Measurements from ENCODE around the gene MOCOS. TPM values are rescaled to one million over a fixed set of nuclear protein-coding genes. Genes with fewer than 3 reads are reported as not detected.
"Not testable (repeated sequence)": the region's sequence is repeated elsewhere in the genome, so short reads cannot be mapped to it uniquely, and the experiment has no call there.

MOCOS gene
- total RNA-seq, 2 experiments from 2014 or later: 0.13 to 0.18 TPM

DNA sequence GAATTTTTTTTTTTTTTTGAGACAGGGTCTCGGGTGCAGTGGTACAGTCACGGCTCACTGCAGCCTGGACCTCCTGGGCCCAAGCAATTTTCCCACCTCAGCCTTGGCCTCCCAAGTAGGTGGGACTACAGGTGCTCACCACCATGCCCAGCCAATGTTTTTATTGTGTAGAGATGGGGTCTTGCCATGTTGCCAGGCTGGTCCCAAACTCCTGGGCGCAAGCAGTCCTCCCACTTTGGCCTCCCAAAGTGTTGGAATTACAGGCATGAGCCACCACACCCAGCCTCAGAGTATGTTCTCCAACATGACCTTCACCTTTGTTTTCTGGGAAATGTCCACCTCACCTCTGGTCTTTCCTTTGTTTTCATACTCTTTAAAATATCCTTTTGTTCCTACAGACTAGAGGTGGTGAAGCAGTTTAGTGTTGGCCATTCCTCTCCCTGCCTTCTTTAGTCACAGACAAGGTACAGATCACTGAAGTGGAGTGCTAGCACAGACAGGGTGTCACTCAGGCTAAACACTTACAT is 19.5 kb upstream of the MOCOS start:
- Mint-ChIP-seq H3K4me3 (no peak overlapping the region), H3K27ac (peak overlapping the region; percentile 67), H3K4me1 (ENCODE audit: low read depth) (peaks cover 3% of the 10 kb centered on the region), H3K9me3 (no peaks in the 10 kb centered on the region), H3K36me3 (ENCODE audit: low read depth) (peaks cover 49% of the 10 kb centered on the region), H3K27me3 (no peaks in the 10 kb centered on the region)
- DNase-seq (no peak), ATAC-seq (no peak)
- intact Hi-C loops (cut with micrococcal nuclease): no loop called here
- CTCF ChIA-PET: no interaction called here
- POLR2A ChIA-PET: no interaction called here
- TF ChIP-seq CTCF (IDR thresholded peaks at IDR 0.05): no peak

GRCh38 chr18:36168296-36168695 is 19.0 kb upstream of the MOCOS start:
- Mint-ChIP-seq H3K36me3 (ENCODE audit: low read depth) (peaks cover 46% of the 10 kb centered on the region), H3K27ac (peak overlapping the region; percentile 67)
- POLR2A ChIA-PET; H3K9me3 Mint-ChIP-seq; ATAC-seq; DNase-seq; H3K4me3 Mint-ChIP-seq; CTCF ChIA-PET; H3K4me1 Mint-ChIP-seq (ENCODE audit: low read depth); H3K27me3 Mint-ChIP-seq; intact Hi-C loops (cut with micrococcal nuclease): not testable (repeated sequence)

- ChIA-PET POLR2A (no interaction called here), CTCF (interaction anchor here (0.5 kb wide), 1 partner anchor 95 kb away, joined by 5 read pairs; no protein-coding TSS in a partner anchor)
- intact Hi-C loops (cut with micrococcal nuclease): no loop called here
- no peak for ATAC-seq
- Mint-ChIP-seq H3K27me3 (no peaks in the 10 kb centered on the region), H3K36me3 (ENCODE audit: low read depth) (peaks cover 43% of the 10 kb centered on the region), H3K4me3 (no peak overlapping the region), H3K9me3 (no peaks in the 10 kb centered on the region), H3K27ac (no peak overlapping the region), H3K4me1 (ENCODE audit: low read depth) (no peaks in the 10 kb centered on the region)
- DNase-seq: no peak
- no peak for TF ChIP-seq CTCF (IDR thresholded peaks at IDR 0.05)
Measured at GRCh38 chr18:36169938-36170337, 17.4 kb upstream of the MOCOS start.

DNA sequence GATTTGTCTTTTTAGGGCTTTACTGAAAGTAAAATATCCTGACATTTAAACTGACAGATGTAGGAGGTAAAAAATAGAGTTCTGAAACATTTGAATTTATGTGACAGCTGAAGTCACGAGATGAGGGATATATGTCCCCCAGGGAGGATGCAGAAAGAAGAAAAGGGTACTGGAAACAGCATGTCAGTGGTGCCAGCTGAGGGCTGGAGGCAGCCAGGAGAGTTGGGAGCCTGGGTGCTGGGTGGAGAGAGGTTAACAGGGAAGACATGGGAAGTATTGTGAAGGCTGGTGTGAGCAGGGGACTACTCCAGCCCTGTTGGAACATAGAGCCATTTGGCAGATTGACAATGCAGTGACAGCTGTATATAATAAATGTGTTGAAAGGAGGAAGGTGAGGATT is 11.8 kb upstream of the MOCOS start:
- no peak for TF ChIP-seq CTCF (IDR thresholded peaks at IDR 0.05)
- Mint-ChIP-seq H3K4me1 (ENCODE audit: low read depth) (peaks cover 10% of the 10 kb centered on the region), H3K36me3 (ENCODE audit: low read depth) (peaks cover 30% of the 10 kb centered on the region), H3K9me3 (no peaks in the 10 kb centered on the region), H3K27me3 (no peaks in the 10 kb centered on the region), H3K4me3 (no peak overlapping the region), H3K27ac (no peak overlapping the region)
- ChIA-PET CTCF (interaction anchor here (0.8 kb wide), 1 partner anchor 16 kb away, joined by 3 read pairs; no protein-coding TSS in a partner anchor), POLR2A (interaction anchor here (1.4 kb wide), 1 partner anchor 46 kb away, joined by 8 read pairs; the partner anchor contains the start of genes ELP2 and SLC39A6)
- intact Hi-C loops (cut with micrococcal nuclease): no loop called here
- ATAC-seq (no peak), DNase-seq (no peak)

DNA sequence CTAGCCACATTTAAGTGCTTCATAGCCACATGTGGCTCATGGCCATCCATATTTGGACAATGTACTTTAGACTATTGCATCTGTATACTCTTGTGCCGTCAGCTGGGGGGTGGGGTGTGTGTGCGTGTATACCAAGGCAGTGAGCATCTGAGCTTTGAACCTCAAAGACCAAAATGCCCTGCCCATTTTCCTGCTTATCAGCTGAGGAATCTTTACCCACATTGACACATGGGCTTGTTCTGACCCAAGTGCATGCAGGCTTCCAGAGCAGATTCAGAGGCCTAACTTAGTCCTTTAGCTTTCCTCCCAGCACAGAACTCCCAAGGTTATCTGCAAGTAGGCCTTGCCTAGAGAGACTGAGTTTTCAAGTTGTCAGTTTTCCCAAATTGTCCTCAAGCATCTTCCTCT is 11.1 kb upstream of the MOCOS start:
- no peak for ATAC-seq
- no peak overlapping the region for H3K27ac Mint-ChIP-seq
- TF ChIP-seq CTCF (IDR thresholded peaks at IDR 0.05): no peak
- H3K4me3 Mint-ChIP-seq: no peak overlapping the region
- CTCF ChIA-PET: no interaction called here
- no peaks in the 10 kb centered on the region for H3K9me3 Mint-ChIP-seq
- H3K4me1 Mint-ChIP-seq (ENCODE audit: low read depth): peaks cover 10% of the 10 kb centered on the region
- peaks cover 26% of the 10 kb centered on the region for H3K36me3 Mint-ChIP-seq (ENCODE audit: low read depth)
- POLR2A ChIA-PET: interaction anchor here (1.4 kb wide), 1 partner anchor 47 kb away, joined by 8 read pairs; the partner anchor contains the start of genes ELP2 and SLC39A6
- intact Hi-C loops (cut with micrococcal nuclease): no loop called here
- no peak for DNase-seq
- no peaks in the 10 kb centered on the region for H3K27me3 Mint-ChIP-seq

All from activated CD8-positive, alpha-beta T cell treated with anti-CD3 and anti-CD28 coated beads for 36 hours (primary cell).